GM18517 (cell line): ENCODE measurements around the gene NR3C1.

Experiments
- ATAC-seq: cut with Tn5 transposase; IDR thresholded peaks from one replicate; pipeline ENCODE4 v1.9.1; 2021; ENCODE audit warnings: mild to moderate bottlenecking, moderate library complexity; ENCODE audit not compliant: unreplicated experiment

The NR3C1 gene

DNA sequence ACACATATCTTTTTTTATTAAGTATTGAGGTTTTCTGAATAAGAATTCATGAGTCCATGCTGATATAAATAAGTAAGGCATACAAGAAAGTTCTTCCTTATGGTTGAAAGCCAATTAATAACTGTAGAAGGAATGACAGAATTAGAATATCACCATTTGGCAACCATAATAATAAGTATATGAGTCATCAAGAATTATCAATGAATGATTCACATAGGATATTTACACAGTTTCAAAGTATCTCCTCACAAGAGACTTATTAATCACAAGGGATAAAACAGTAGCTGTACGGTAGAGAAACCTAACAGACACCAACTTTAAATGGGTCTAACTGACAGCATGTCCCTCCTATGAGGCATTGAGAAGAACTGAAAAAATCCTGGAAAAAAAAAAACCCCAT lies 161.6 kb downstream of the NR3C1 start:
- no peak for ATAC-seq

GRCh38 chr5:143239882-143240518 lies 163.5 kb downstream of the NR3C1 start:
- ATAC-seq: no peak

DNA sequence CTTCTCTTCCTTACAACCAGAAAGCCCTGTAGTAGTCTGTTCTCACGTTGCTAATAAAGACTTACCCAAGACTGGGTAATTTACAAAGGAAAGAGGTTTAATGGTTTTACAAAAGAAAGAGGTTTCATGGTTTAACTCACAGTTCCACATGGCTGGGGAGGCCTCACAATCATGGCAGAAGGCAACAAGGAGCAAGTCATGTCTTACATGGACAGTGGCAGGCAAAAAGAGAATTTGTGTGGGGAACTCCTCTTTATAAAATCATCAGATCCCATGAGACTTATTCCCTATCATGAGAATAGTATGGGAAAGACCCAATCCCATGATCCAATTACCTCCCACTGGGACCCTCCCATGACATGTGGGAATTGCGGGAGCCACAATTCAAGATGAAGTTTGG lies 164.9 kb downstream of the NR3C1 start:
- ATAC-seq: no peak

GRCh38 chr5:143237664-143238063 lies 165.8 kb downstream of the NR3C1 start:
- no peak for ATAC-seq

DNA sequence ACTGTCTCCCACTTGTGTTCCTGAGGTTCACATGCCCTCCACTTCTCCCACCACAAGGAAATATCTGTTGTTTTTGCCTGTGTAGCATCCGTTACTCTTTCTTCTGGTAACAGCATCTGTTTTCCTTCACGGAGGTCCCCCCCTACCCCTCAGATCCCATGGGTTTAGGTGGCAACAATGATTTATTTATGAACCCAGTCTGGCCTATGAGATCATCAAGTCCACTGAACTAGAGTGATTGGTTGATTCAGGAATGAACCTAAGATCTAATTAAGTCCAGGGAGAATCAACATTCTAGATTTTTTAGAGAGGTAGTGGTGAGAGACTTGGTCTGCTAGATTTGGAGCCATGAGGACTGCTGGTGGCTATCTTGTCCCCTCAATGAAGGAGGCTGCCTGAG lies 166.8 kb downstream of the NR3C1 start:
- ATAC-seq: no peak

DNA sequence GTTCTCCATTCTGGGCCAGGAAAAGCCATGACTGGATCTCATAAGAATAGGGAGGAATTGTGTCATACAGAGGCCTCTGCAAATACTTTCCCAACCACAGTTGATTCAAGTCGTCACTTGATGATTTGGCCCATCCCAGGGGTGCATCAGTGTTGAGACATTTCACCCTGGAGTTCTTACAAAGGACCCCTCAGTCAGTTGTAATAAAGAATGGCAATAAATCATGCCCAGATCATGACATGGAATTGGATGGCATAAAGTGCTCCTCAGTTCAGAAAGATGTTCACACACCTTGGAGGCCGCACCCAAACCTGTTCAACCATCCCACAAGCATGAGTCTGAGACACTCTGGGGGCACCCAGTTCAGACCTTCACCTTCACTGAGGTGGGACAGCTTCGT lies 168.1 kb downstream of the NR3C1 start:
- no peak for ATAC-seq

DNA sequence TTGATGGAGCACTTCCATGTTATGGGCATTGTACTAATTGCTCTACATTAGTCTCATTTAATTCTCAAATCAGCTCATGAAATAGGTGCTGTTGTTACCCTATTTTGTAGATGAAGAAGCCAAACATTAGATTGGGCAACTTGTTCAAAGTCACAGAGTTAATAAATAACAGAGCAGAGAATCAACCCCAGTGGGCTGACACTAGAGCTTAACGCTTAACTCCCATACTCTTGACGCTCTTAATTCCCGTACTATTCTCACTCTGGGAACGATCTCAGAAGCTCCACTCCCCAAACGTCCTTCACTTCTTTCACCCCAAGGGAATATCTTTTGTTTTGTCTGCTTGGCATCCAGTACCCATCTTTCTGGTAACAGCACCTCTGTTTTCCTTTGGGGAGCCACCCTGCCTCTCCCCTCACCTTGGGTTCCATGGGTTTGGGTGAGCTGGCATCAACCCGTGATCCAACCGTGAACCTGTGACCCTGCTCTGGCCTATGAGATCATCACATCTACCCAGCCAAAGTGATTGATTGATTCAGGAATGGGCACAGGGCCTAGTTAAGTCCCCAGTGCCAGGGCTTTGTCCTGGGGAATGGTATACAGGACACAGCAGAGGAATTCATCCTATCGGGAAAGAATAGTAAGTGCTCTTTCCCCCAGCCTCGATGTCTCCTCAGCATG lies 169.2 kb downstream of the NR3C1 start:
- ATAC-seq: no peak

- no peak for ATAC-seq
Observed at GRCh38 chr5:143233031-143233430, 170.5 kb downstream of the NR3C1 start.

- ATAC-seq: peak; percentile 35
Observed at GRCh38 chr5:143231973-143232812, 171.3 kb downstream of the NR3C1 start.

GRCh38 chr5:143231416-143231815 lies 172.1 kb downstream of the NR3C1 start:
- ATAC-seq: no peak

DNA sequence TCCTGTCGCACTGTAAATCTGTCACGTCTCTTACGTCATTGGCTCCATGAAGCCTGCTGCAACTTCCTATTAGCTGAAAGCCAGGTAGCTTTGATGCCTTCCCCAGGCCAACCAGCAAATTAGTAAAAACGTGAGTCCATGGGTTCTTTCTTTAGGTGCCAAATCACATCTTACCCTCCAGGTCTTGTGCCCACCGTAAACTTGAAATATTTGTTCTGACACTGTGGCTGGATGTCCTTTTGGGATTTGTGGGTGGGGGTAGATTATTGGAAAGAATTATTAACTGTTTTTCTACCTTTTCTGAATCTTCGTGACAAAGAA lies 172.8 kb downstream of the NR3C1 start:
- no peak for ATAC-seq

DNA sequence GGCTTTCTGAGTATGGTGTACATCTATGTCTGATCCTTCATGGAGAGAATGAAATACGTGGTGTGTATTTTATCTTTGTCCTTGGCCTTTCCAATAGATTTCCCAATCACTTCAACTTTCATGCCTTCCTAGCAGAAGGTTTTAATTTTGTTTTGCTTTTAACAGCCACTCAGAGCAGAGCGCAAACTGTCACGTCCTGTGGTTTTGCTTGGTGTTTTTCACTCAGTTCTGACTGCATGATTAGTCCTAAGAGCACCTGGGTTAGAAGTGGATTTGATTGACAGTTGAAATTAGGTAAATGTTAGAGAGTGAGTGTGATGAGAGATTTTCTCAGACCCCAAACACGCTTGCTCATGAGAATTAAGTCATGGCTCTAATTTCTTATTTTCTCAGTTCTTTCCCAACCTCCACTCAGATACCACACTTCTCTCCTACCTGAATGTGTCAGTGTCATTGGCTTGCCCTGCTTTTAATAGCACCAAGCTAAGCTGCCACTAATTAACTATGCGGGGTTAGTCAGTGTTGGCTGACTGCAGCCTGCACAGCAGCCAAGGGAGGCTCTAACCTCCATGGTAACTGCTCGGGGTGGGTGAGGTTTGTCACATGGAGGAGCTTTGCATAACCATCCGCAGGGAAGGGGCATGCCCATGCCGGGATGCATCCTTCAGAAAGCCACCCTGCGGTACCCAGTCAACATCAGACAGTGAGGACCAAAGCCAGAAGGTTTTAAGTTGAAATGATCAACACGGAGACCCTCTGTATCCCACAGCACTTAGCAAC lies 173.4 kb downstream of the NR3C1 start:
- peak; percentile 90 for ATAC-seq

DNA sequence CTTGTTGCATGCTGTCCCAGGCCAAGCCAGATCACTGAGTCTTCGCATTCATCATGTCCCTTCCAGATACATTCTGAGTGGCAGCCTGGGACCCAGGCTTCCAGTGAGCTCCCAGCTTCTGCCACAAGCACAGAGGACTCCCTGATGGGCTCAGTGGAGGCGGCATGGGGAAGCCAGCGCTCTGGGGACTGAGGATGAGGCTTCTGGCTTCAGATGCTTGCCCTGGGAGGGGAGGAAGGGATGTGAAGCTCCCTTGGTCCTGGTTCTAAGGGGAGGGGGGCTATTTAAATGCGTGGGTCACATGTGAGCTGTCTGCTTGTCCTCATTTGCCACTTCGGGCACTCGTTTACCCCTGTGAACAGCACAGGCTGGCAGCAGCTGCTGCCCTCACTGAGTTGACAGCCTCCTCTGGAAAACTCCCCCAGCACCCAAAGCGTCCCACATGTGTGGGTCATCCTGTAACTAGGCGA lies 174.0 kb downstream of the NR3C1 start:
- ATAC-seq: peak; percentile 38

DNA sequence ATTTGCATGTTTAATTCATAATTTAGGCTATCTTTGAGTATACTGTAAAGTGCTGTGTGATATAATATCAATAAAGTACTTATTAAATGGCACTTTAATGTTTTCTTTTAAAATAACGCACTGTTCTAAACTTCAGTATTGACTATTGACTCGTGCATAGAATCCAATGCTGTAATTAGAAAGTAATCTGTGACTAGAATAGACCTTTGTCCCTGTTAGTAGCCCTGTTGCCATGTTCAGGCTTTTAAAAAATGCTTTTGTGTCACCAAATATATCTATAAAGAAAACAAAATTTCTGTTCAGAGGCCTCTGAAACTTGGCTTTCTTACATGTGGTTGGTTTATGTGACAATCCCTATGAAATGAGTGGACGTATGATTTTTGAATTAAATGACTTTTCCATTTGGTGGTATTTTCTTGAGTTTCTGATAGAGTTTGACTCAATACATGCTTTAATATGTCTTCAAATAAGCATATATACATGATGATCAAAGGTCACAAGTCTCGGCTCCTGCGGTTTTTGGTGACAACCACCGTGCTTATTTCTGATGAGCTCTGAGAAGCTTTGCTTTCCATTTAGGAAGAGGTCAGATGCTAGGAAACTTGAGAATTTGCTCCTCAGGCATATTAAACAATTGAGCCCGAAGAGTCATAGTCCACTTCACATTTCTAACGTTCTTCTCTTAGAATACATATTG lies 174.7 kb downstream of the NR3C1 start:
- ATAC-seq: no peak
